NCI-H510A treated with DMSO at 0.1 percent for 48 hours (cell line): ENCODE data around the gene AGXT.
"Not testable (repeated sequence)": the region's sequence is repeated elsewhere in the genome, so short reads cannot be mapped to it uniquely, and the experiment has no call there.

ENCODE experiments used
- DNase-seq: peaks from one replicate; lab custom pipeline; 2025; lab: John Stamatoyannopoulos, UW

Gene AGXT

DNA sequence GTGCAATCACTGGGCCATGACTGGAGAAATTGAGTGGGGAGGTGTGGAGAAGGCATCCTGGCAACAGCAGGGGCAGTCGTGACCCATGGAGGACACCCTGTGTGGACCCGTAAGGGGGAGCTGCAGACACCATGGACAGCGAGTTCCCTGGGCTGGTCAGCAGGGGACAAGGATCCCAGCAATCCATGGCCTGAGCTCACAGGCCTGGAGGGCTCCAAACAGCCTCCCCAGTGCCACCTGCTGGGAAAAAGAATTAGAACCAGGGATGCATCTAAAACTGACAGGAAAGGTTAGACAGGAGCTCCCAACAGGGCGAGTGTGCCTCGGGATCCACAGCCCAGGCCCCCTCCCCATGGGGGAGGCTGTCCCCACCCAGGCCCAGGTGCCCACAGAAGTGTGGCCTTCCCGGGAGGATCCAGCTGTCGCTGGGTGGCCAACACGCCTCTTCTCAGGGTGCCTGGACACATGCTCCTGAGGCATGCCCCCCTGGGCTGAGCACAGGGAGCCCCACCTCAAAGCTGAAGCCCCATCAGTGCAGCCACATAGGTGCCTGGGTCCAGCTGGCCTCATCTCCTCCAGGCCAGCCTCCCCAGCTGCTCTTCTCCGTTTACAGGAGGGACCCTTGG lies 28.1 kb upstream of the AGXT start:
- DNase-seq = peak; percentile 36

DNA sequence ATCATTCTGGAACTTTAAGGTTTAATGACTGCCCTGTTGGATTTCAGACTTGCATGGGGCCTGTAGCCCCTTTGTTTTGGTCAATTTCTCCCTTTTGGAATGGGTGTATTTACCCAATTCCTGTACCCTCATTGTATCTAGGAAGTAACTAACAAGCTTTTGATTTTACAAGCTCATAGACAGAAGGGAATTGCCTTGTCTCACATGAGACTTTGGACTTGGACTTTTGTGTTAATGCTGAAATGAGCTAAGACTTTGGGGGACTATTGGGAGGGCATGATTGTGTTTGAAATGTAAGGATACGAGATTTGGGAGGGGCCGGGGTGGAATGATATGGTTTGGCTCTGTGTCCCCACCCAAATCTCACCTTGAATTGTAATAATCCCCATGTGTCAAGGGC lies 22.3 kb upstream of the AGXT start:
- not testable (repeated sequence) for DNase-seq

DNA sequence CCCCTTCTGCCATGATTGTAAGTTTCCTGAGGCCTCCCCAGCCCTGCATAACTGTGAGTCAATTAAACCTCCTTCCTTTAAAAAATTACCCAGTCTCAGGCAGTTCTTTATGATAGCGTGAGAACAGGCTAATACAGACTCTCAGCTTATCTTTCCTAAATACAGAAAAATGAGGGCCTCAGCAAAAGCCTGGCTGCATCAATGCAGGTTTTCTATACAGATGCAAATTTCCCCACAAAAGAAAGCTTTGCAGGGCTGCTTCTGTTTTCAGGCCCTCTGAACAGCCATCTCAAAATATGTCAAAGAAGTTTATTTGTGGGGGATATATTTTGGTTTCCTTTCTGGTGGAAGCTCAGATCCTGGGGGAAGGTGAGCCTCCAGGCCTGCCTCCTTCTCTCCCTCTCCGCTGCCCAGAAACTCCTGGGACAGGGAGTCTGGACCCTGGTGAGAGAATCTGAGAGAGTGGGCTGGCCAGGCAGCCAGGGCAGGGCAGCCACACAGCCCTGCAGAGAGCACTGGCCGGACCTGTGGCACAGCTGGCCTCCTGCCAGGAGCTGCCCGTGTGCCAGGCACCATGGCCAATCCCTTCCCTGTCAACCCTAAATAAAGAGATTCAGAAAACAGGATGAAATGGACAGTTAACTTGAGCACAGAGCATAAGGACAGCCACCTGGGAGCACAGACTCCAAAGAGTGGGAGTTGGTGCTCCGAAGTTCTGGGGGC lies 21.6 kb upstream of the AGXT start:
- no peak for DNase-seq

DNA sequence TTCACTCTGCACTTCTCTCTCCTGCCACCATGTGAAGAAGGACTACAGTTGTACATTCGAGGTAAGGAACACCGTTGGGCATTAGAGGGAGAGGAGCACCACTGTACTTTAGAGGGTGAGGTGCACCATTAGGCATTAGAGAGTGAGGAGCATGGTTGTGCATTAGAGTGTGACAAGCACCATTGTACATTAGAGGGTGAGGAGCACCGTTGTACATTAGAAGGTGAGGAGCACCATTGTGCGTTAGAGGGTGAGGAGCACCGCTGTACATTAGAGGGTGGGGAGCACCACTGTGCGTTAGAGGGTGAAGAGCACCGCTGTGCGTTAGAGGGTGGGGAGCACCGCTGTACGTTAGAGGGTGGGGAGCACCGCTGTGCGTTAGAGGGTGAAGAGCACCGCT lies 20.8 kb upstream of the AGXT start:
- no peak for DNase-seq

GRCh38 chr2:240848900-240849680 lies 19.5 kb upstream of the AGXT start:
- DNase-seq = no peak

DNA sequence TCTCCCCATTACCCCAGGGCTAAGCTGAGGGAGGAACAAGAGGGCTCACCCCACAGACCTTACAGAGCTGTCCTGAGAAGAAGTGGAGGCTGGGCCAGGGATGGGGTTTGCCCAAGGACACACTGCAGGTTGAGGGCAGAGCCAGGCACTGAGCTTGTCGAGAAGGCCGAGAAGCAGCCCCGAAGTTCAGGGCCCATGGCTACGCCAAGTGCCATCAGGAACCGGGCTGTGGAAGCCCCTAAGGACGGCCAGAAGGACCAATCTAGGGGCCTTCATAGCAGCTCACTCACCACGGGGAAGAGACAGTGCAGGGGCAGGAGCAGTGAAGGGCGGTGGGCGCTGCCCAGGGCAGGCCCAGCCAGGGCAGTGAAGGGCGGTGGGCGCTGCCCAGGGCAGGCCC lies 18.6 kb upstream of the AGXT start:
- DNase-seq = no peak

DNA sequence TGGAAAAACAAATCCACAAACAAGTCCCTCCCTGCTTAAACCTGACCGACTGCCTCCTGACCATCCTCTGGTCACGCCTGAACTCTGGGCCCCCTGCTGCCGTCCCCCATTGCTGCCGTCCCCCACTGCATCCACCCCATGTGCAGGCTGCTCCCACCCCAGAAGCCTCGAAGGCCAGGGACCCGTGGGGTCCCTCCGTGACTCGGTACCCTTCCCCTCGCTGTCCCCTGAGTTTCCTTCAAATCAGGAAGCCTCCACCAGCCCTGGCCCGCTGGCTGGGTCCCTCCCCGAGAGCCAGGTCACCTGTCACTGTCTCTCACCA lies 17.9 kb upstream of the AGXT start:
- DNase-seq = no peak

DNA sequence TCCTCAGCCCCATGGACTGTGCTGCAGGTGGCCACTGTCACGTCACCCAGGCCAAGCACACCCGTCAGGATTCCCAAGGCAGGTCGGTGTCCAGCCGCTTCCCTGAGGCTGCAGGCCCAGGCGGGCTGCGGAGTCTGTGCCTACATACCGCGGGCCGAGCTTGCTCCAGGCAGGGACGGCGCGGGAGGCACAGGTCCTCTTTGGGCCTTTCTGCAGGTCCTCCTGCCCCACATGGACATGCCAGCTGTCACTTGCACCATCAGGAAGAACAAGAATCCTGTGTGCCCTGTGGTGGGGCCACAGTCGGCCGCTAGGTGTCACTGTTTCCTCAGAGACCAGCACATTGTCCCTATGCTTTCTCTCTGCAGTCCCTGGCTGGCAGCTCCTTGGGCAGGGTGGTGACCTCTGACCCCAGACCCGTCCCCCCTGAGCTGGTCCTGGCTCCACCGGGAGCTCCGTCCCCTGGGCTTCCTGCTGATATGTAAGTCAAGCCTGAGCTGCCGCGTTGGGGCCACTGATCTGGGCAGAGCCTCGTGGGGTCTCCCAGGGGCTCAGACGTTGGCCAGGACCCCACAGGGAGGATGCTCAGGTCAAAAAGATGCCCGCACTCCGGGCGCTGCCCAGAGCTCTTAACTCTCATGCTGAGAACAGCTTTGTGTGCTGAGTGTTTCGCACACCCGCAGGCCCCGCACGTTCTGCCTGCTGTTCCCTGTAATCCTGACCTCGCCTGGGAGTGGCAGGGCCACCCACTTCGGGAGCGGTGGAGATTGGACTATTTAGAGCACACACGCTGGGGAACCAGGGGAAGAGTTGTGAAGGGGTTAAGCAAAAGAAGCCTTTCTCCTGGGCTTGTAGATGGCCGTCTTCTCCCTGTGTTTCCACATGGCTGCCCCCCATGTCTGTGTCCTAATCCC lies 17.3 kb upstream of the AGXT start:
- peak; percentile 86 for DNase-seq

- no peak for DNase-seq
Observed at GRCh38 chr2:240852671-240853314, 15.8 kb upstream of the AGXT start.

DNA sequence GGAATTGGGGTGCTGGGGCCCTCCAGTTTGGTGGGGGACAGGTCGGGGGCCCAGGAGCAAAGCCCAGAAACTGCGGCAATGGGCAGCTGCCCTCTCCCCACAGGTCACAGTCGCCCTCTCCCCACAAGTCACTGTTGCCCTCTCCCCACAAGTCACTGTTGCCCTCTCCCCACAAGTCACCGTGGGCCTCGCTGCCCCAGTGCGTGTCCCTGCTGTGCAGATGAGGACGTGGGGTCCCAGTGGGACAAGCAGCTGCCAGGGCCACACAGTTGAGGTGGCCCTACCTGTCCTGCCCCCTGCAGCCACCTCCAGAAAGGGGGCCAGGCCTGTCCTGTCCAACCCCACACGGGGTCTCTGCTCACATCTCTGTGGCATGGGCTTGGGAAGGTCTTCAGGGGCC lies 13.0 kb upstream of the AGXT start:
- no peak for DNase-seq

DNA sequence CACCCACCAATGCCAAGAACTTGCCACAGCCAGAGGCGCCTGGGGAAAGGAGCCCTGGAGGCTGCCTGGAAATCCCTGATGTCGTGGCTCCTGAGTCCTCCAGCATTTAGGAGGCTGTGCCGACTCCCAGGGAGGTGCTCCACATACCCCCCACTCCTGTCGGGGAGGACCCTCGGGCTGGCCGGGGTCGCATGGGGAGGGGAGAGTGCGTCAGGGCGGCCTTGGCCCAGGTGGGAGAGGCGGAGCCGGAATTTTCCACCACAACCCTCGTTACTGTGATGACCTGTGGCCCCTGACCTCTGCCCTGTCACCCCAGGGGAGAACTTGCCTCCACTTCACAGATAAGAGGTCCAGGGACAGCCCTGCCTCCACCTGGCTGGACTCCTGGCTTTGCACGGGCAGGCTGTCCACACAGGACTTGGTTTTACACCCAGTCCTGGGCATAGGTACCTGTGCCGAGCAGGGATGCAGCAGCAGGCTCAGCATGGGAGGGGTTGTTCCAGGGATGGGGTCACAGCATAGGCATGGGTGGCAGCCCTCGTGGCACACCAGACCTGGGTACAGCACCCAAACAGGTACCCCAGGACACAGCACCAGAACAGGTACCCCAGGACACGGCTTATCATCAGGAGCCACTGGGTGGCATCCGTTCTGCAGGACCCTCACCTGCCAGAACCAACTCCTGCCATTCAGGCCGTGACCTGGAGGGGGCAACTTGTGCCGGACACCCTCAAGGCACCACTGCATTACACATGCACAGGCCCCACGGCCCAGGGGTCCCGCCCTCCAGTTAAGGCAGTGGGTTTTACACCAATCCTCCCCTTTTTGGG lies 12.3 kb upstream of the AGXT start:
- no peak for DNase-seq

- no peak for DNase-seq
Observed at GRCh38 chr2:240857039-240858008, 11.3 kb upstream of the AGXT start.

- no peak for DNase-seq
Observed at GRCh38 chr2:240858321-240858720, 10.3 kb upstream of the AGXT start.

DNA sequence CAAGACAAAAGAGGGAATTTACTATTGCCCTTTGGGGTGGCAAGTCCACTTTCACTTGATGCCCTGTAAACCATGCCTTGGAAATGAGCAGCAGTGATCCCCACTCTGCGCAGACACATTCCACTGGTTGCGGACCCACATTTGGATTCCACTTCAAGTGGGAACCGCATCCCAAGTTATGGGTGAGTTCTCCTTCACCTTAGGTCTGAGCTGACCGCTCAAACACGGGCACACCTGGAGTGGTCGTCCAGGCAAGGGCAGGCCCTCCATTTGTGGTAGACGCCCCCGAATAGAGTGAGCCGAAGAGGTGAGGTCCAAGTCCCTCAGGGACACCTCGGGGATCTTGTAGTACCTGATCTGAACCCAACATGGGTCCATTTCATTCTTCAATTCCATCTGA lies 9.8 kb upstream of the AGXT start:
- DNase-seq = no peak

- DNase-seq = no peak
Observed at GRCh38 chr2:240861547-240861946, 7.1 kb upstream of the AGXT start.

GRCh38 chr2:240864475-240864874 lies 4.1 kb upstream of the AGXT start:
- no peak for DNase-seq

DNA sequence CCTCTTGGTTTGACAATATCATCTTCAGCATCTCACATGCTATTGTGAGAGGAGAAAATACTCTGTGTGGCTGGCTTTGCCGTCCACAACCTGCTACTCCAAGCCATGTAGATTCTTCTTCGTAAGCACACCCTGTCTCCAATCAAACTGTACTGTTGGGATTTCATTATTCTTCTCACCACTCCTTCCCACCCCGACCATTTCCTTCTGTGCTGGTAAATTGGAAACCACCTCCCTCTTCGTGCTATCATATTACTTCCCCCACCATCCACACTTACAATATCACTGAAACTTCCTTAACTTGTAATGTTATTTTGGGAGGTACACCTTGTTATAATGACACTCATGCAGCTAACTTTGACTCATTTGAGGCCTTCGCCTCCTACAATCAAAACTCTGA lies 3.2 kb upstream of the AGXT start:
- DNase-seq = no peak

- DNase-seq = no peak
Observed at GRCh38 chr2:240869109-240869955, 708 bp downstream of the AGXT start.
